HG02981 (cell line): ENCODE measurements around the gene KCNJ1.
A peak's percentile ranks its signal among the peaks of the same experiment; 100 is the strongest.

ENCODE experiments used
- ATAC-seq: cut with Tn5 transposase; IDR thresholded peaks from one replicate; pipeline ENCODE4 v1.9.1; 2021; ENCODE audit warnings: mild to moderate bottlenecking, moderate library complexity; ENCODE audit not compliant: unreplicated experiment

The KCNJ1 gene

DNA sequence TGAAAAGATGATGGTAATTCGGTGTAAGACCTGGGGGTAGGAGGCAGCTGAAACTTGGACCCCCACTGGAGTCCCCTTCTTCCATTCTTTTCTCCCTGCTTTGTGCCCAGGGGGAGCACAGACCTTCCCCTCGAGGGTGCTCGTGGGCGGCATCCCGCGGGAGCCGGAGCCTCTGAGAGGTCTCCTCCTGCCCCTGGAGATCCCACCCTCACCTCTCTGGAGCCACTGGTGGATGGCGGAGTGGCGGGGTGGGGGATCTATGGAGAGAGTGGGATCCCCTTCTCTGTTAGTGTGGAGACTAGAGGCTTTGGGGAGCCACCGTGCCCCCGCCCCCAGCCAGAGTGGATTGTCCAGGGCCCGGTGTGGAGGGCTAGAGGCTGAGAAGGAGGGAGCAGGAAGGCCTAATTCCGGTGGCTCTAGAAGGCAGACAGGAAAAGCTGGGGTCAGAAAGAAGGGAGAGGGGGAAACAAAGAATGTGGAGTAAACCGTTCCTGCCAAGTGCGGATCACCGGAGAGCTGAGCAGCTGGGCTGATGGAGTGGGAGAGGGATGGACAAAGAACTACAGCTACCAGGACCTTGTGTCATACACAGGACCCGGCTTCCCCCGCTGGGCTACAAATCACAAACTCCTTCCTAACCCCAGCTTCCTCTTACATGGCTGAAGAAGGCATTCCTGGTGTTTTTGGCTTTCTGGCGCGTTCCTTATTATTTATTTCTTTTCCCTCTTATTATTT lies 41.9 kb downstream of the KCNJ1 start:
- ATAC-seq, result no peak

DNA sequence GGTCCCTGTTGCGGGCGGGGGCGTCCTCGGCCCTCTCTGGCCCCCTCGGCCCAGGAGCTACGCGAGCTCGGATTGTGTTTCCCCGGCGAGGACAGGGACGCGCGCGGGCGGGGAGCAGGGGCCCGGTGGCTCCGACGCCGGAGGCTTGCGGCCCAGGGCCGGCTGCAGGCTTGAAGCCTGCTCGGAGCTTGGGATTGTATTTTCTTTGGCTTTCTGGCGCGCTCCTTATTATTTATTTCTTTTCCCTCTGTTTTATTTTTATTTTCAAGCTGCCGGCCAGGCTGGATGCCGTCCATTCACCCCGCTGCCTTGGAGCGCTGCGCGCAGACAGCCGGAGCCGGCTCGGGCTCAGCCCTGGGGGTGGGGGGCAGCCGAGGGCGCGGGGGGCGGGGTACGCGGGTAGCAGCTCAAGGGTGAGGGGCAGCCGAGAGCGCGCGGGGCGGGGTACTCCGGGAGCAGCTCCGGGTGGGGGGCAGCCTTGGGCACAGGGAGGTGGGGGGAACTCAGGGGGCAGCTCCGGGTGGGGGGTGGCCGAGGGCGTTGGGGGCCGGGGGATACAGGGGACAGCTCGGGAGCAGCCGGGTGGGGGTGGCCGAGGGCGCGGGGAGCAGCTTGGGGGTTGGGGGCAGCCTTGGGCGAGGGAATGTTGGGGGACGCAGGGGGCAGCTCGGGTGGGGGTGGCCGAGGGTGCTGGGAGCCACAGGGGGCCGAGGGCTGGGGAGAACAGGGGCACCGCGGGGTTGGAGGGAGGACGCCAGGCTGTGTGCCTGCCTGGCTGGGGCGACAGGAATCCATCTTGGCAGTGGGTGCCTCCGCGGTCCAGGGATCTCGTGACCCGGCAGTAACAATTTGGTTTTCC lies 42.7 kb downstream of the KCNJ1 start:
- ATAC-seq, result no peak

DNA sequence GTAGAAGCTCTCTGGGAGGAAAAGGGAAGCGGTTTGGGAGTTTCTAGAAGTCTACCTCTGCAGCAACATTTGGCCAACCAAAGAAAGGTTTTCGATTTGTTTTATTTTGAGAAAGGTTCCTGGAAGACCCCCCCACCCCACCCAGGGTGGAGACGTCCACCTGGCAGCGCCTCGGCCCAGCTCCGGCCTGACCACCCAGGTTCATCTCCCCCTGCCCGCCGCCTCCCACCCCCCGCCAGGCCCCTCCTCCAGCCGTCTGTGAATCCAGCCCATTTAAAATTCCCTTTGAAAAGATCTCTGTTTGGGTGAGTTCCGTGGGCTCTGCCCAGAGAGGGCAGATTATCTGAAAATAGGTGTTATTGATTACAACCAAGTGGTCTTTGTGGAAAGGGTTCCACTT lies 43.3 kb downstream of the KCNJ1 start:
- no peak for ATAC-seq

DNA sequence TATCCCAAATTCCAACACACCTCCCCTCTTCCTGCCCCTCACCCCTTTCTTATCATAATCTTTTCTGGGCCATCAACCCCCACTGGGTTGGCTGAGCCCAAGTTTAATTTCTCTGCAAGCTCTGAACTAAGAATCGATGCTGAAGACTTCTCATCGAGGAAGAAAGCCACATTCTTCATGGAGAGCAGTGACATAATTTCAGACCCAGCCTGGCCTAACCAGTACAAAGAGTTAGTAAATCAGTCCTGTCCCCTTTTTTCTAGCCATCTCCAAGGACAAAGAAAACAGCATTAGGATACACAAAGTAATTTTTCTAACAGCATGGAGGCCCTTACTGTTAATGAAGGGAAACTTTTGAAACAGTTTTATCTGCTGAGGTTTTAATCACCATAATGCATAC lies 45.0 kb downstream of the KCNJ1 start:
- ATAC-seq, result no peak

DNA sequence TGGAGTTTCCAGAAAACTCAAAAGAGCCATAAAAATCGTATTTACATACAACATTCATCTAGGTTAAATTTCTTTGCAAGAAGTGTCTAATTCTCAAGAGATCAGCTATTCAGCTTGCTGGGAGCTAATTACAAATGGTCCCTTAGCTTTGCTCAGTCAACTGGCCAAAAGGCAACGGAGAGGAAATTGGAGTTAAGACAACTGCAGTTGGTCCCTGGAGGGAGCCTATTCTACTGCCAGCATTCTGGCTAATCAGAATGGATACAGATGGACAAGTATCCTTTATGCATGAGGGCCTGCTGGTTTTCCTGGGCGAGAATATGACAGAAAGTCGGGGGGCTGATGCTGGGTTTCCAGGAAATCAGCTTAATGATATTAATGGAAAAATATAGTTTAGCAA lies 45.5 kb downstream of the KCNJ1 start:
- ATAC-seq, result no peak

DNA sequence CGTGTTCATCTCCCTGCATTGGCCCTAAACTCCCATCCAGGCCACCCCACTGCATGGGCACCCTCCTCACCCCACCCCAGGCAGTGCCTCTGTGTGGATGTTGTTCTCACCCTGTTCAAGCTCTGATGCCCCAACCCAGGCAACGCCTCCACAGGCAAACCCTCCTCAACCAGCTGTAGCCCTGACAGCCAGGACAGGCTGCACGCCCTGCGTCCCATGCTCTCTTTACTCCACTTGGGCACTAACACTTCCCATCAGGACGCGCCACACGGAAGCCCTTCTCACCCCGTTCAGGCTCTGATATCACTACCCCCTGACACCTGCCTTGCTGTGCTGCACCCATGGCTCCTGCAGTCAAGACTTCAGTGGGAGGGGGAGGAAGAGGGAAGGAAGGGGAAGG lies 47.9 kb downstream of the KCNJ1 start:
- ATAC-seq, result no peak

DNA sequence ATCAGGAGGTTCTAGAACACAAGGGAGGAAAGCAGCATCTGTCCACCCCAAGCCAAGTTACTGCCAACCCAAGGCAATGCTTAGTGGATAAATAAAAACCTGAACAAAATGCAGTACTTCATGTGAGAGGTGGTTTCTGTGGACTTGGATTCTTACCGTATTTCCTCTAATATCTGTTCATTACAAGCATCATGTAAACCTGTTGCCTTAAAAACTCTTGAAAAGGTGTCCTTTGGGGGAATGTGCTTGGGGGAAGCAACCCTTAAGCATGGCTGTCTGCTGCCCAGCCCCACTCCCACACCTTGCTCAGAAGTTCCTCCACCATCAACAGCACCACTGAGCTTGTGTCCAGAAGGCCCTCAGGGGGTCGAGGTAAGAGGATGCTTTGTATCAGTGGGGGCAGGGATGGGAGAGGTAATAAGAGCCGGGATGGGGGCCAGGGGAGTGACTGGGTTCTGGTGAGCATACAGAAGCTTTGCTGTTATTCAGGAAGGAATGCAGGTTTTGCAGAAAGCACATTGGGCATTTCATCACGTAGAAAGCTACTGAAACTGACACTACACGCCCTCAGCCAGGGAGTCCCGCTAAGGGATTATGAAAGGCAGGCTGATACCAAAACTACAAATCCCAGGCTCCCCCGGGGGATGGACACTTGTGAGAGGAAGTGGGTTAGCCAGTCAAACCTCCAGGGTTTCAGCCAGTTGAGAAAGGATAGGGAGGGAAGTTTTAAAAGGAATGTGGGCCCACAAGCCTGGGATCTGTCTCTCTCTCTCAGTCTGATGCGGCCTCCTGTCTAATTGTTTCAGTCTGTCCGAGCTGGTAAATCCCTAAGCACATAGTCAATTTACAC lies 52.0 kb downstream of the KCNJ1 start:
- ATAC-seq, result no peak

DNA sequence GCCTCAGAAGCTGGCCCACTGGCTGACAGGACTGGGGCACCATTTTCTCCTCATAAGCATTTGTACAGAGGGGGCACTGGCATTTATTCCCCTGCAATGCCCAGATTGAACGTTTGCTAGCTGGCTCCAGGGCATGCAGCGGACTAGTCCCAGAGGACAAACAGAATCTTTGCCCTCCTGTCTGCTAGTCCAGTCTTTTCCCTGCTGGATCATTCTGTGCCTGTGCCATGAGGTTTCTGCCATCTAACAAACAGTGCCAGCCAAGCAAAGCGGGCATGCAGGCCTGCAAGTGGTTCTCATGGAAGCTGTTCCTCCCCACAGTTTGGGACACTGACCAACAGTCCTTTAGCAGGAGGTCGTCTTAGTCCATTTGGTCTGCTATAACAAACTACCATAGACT lies 53.4 kb downstream of the KCNJ1 start:
- ATAC-seq, result no peak

DNA sequence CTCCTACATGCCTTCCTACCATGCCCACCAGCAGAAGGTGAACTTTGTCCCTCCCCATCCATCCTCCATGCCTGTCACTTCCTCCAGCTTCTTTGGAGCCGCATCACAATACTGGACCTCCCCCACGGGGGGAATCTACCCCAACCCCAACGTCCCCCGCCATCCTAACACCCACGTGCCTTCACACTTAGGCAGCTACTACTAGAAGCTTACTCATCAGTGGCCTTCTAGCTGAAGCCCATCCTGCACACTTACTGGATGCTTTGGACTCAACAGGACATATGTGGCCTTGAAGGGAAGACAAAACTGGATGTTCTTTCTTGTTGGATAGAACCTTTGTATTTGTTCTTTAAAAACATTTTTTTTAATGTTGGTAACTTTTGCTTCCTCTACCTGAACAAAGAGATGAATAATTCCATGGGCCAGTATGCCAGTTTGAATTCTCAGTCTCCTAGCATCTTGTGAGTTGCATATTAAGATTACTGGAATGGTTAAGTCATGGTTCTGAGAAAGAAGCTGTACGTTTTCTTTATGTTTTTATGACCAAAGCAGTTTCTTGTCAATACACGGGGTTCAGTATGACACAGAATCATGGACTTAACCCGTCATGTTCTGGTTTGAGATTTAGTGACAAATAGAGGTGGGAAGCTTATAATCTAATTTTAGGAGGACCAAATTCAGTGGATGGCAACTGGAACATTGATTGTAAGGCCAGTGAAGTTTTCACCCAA lies 56.1 kb downstream of the KCNJ1 start:
- ATAC-seq, result no peak

DNA sequence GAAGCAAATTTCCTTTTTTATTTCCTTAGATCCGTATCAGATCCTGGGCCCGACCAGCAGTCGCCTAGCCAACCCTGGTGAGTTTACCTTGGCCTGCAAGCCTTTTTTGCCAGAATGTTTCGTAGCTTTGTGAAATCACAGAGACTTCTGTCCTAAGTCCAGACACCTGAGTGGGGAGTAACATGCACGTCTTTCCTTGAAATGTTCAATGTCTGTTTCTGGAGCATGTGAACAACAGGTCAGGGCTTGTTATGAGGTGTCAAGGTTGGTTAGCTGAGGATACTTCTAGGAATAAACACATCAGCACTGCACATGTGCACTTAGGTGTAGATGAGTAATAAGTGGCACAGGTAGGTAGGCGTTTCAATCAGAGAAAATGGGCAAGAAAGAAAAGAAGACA lies 58.0 kb downstream of the KCNJ1 start:
- no peak for ATAC-seq

DNA sequence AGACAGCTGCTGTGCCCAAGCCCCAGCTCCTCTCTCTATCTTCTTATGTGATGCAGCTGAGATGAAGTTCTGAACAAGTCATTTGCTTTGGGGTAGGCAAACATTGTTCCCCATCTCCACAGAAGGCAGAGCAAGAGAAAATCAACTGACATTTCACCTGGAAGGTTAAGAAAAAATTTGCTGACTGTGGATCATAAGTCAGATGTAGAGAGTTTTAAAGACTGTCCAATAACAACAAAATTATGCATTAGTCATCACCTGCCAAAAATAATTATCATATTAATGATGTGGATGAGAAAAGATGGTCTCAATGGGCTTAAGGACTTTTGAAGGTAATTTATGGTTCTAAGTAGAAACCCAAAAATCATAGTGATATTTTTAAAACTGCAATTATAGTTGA lies 59.2 kb downstream of the KCNJ1 start:
- ATAC-seq, result no peak

DNA sequence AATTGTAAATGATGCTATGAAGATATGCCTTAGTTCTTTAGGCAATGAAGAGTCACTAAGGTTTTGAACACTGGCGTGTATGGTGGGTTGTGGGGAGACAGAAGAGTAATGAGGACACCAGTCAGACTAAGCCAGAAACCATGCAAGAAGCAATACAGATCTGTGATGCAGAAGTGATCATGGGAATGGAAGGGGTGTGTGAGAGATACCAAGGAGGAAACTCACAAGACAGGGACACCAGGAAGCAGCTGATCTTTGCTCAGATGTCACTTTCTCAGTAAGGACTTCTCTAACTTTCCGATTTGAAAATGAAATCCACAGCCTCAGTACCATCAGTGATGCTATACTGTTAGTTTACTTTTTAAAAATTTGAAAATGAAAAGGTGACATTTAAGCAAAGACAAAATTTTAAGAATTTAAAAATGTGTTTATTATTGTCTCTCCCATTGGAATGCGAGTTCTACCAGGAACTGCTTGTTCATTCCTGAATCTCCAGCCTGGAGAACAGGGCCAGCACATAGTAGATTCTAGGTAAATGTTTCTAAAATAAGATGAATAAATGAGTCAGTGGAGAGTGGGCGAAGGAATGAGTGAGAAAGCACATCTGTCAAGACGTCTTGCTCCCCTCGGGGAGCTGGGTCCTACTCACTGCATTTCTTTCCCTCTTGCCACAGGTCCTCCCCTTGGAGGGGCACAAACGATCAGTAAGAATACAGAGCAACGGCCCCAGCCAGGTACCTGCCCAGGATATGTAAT lies 60.4 kb downstream of the KCNJ1 start:
- no peak for ATAC-seq

DNA sequence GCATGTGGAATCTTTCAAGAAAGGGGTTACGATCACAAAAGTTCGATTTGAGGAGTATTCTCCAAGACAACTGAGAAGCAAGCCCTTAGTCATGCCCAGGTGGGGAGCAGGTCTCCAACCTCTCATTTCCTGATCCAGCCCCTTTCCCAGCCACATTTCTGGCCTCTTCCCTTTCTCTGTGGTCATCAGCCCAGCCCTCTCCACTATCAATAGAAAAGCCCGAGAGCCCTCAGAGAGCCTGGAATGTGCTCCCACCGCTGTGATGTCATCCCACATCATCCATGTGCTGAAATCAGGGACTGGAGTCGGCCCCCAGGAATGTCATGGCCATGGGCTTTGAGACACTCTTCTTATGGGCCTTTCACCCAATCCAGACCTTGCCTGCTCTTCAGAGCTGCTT lies 62.6 kb downstream of the KCNJ1 start:
- no peak for ATAC-seq

DNA sequence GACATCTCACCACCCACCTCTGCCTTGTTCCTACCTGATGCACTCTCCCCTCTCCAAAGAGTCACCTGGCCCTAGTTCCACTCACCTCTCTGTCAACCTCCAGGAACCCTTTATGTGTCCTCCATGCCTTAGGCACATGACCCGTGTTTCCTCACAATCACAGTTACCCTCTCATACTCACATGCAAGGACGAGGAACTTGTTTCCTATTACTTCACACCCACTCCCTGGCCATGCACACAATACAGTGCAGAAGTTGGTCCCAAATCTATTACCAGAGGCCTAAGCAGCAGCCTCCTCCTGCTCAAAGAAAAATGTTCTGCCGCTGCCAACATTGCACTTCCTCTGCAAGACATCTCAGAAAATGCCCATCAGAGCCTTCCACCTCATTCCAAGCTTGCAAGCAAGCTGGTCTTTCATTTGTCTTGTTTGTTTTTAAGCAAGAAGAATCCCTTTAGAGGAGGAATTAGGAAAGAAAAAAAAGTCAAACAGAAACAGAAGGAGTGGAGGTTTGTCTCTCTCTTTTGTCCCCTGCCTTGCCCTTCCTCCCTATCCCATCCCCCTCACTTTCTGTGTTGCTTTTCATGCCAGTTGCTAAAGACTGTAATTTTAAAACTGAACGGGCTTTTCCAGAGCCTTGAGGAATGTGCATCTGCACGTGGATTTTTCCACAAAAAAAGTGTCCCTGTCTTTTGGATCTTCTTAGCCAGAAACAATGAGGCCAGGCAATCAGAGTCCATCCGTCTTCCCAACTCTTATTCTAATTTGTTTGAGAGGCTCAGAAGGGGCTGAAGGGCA lies 63.4 kb downstream of the KCNJ1 start:
- no peak for ATAC-seq

DNA sequence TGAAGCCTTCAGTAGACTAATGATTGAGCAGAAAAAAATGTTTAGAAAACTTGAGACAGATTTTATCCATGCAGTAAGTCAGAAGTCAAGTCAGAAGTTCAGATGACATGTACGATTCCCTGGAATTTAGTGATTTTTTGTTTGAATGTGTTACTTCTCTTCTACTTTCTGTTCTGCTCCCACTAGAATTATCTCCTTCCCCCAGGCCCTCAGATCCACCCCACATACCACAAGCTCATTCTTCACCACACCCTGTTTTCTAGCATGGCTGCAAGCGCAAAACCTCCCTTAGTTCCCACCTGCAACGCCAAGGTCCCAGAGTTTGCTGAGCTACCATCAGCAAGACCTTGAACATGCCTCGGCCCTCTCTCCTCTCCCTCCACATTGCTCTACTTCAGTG lies 64.1 kb downstream of the KCNJ1 start:
- no peak for ATAC-seq

DNA sequence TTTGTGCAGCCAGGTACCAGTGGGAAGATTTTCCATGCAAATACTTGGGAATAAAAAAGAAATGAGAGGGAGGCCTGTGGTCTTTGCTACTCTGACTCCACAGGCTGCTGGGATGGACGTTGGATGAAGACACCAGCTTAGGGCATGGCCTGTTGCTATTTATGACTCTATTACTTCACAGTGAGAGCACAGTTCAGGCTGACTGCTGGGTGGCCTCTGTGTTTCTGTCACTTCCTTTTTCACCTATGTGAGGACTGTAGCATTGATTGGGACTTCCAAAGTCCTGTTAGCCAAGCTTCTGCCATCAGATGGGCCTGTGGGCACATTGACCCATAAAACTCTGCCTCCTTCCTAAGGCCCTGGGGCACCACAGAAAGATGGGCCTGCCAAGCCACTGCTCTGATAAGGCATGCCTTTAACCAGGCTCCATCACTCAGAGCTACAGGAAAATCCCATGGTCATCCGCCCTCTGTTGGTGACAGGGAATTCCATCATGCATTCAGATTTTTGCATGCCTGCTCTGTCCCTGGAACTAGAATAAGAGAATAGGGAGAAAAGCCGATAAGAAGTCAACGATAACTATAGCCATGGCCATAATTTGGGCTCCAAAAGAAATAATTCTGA lies 64.6 kb downstream of the KCNJ1 start:
- ATAC-seq, result no peak

DNA sequence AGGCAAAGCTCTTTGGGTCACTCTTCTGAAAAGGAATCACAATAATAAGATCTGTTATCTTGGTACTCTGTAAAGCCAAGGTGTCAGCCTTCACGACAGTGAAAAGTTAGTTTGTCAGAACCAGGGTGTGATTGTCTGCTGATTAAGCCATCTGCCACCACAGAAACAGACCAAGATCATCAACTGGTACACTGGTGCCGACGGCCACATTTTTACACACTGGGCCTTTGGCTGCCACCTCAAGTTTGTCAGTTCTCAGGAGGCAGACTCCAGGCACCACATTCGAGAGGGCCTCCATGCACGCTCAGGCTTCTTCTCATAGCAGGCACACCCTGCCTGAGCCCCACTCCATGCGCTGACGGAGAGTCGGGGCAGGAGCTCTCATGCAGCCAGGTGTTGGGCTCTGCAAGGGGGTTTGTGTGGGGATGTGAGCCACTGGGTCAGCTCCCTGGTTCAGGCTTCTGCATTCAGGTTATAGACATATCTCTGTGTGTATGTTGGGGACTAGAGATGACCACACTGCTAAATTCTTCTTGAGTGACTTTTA lies 66.2 kb downstream of the KCNJ1 start:
- no peak for ATAC-seq

DNA sequence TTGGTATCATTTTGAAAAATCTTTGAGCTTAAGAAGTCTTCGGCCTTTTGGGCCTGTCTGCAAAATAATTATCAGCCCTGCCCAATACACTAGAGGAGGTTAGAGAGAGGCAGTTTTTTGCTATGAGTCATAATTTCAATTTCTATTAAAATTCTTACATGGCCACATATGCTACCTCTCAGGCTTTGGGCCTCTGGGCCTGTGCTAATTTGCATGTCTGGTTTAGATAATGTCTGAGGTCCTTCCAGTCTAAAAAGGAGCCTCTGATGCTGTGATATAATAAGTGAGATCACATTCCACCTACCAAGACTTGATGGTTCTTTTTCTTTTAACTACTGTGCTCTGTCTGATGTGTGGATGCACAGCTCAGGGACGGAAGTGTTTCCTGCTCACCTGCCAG lies 70.8 kb downstream of the KCNJ1 start:
- peak; percentile 98 for ATAC-seq

DNA sequence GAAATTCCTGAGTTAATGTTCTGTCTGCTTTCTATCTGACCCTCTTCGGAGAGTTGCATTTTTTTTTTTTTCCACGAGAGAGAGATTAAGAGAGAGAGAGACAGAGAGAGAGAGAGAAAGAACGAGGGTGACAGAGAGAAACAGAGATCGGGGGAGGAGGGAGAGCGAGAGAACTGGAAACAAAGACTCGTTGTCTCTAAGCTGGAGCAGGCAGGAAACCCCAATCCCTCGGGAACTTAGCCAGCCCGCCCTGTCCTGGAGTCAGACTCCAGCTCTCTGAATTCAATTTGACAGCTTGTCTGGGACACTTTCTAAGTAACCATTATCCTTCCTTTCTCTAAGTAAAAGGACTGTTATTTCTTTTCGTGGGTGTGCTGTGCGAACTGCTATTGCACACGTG lies 76.9 kb downstream of the KCNJ1 start:
- ATAC-seq, result no peak
